Calu3 (cell line): ENCODE results near the gene PTCH2. TPM values are rescaled to one million over a fixed set of nuclear protein-coding genes. Genes with fewer than 3 reads are reported as not detected.
A peak's percentile ranks its signal among the peaks of the same experiment; 100 is the strongest.
"Not testable (repeated sequence)": the region's sequence is repeated elsewhere in the genome, so short reads cannot be mapped to it uniquely, and the experiment has no call there.

ENCODE experiments used
- BruUV-seq: library from RNA; stranded (reverse); fragments of 400-500 nt; replicated peaks from 2 replicates; lab custom pipeline; 2021; lab: Mats Ljungman, UMichigan
- CTCF ChIA-PET: fragments of 300-600 bp; sonication (Branson Sonifier 250); formaldehyde crosslinking; loops from one replicate; lab custom pipeline; 2022; ENCODE audit warnings: antibody characterized with exemption; lab: Charles Lee
- DNase-seq: peaks from one replicate; pipeline ENCODE4 v3.0.0; 2022
- H3K27ac Mint-ChIP-seq: one replicate; pipeline ENCODE4 v1.8.0; 2022; ENCODE audit warnings: mixed read lengths; ENCODE audit not compliant: unreplicated experiment
- H3K27me3 Mint-ChIP-seq: one replicate; pipeline ENCODE4 v1.8.0; 2022; ENCODE audit warnings: mixed read lengths; ENCODE audit not compliant: unreplicated experiment
- H3K36me3 Mint-ChIP-seq: one replicate; pipeline ENCODE4 v1.8.0; 2022; ENCODE audit warnings: mild to moderate bottlenecking, moderate library complexity, mixed read lengths; ENCODE audit not compliant: insufficient read depth, unreplicated experiment
- H3K4me1 Mint-ChIP-seq: one replicate; pipeline ENCODE4 v1.8.0; 2022; ENCODE audit warnings: mild to moderate bottlenecking, low read depth, mixed read lengths; ENCODE audit not compliant: unreplicated experiment
- H3K4me3 Mint-ChIP-seq: one replicate; pipeline ENCODE4 v1.8.0; 2022; ENCODE audit warnings: mild to moderate bottlenecking, low read depth, moderate library complexity, mixed read lengths; ENCODE audit not compliant: unreplicated experiment
- H3K9me3 Mint-ChIP-seq: one replicate; pipeline ENCODE4 v1.8.0; 2022; ENCODE audit warnings: low read depth, mixed read lengths; ENCODE audit not compliant: unreplicated experiment
- intact Hi-C: fragments of 100-400 bp; cut with micrococcal nuclease; formaldehyde crosslinking; loops from one replicate; pipeline ENCODE4 v1.10.0; 2022; ENCODE audit not compliant: unreplicated experiment
- total RNA-seq: library from RNA; stranded (reverse); gene quantifications from 2 replicates; pipeline ENCODE4 v1.2.3, GENCODE V29; 2022
- TF ChIP-seq, protein P1 (sequence below): fragments of 200-600 bp; IDR thresholded peaks from one replicate; pipeline ENCODE4 v1.8.0; 2022; ENCODE audit warnings: antibody characterized with exemption; ENCODE audit not compliant: unreplicated experiment

Gene PTCH2
- total RNA-seq, 1 experiment from 2014 or later, result 0.78 TPM

DNA sequence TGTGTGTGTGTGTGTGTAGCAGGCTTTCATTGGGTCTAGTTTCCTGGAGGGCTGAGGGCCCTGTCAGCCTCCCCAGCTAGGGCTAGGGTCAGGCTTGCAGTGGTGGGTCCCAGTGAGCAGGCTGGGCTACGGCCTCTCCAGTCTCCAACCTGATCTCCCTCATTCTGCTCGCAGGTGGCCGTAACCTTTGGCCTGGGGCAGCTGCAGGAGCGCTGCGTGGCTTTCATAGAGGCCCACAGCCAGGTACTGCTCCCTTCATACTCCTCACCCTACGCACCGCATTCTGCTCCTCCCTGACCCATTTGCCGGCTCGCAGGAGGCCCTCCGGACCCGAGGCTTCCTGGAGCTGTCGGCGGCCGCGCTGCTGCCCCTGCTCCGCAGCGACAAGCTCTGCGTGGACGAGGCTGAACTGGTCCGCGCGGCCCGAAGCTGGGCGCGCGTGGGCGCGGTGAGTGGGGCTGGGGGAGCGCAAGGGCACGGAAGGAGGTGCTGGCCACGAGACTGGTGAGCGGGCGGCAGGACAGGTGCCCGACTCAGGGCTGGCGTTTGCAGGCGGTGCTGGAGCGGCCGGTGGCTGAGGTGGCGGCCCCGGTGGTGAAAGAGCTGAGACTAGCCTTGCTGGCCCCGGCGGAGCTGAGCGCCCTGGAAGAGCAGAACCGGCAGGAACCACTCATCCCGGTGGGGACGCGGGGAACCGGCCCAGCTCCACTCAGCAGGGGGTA, 30.1 kb downstream of the PTCH2 start:
- no peaks in the 10 kb centered on the region for H3K9me3 Mint-ChIP-seq
- peaks cover 31% of the 10 kb centered on the region for H3K36me3 Mint-ChIP-seq
- CTCF ChIA-PET, result no interaction called here
- H3K27ac Mint-ChIP-seq, result no peak overlapping the region
- H3K4me3 Mint-ChIP-seq, result no peak overlapping the region
- TF ChIP-seq, protein P1, sequence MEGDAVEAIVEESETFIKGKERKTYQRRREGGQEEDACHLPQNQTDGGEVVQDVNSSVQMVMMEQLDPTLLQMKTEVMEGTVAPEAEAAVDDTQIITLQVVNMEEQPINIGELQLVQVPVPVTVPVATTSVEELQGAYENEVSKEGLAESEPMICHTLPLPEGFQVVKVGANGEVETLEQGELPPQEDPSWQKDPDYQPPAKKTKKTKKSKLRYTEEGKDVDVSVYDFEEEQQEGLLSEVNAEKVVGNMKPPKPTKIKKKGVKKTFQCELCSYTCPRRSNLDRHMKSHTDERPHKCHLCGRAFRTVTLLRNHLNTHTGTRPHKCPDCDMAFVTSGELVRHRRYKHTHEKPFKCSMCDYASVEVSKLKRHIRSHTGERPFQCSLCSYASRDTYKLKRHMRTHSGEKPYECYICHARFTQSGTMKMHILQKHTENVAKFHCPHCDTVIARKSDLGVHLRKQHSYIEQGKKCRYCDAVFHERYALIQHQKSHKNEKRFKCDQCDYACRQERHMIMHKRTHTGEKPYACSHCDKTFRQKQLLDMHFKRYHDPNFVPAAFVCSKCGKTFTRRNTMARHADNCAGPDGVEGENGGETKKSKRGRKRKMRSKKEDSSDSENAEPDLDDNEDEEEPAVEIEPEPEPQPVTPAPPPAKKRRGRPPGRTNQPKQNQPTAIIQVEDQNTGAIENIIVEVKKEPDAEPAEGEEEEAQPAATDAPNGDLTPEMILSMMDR, result no peak
- no peaks in the 10 kb centered on the region for H3K27me3 Mint-ChIP-seq
- intact Hi-C loops, result no loop called here
- BruUV-seq, result no TSS peak
- H3K4me1 Mint-ChIP-seq, result peaks cover 38% of the 10 kb centered on the region
- no peak for DNase-seq

DNA sequence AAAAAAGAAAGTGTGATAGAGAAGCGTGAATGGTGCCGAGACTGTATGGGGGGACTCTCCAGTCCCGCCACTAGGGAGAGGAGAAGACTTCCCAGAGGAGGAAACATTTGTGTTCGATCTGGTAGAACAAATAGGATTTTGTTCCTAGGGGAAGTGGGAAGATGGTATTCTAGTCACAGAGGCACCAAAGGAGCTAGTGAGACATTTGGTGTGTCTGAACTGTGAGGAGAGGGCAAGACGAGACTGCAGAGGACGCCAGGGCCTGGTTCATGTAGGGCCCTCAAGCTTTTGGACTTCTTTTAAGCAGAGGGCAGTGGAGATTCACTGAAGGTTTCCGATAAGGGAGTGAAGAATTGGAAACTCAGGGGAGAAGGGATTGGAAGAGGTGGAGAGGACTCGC, 31.8 kb downstream of the PTCH2 start:
- Mint-ChIP-seq H3K27me3 (no peaks in the 10 kb centered on the region), H3K4me3 (no peak overlapping the region), H3K9me3 (no peaks in the 10 kb centered on the region), H3K27ac (peak overlapping the region; percentile 2), H3K4me1 (peaks cover 42% of the 10 kb centered on the region), H3K36me3 (peaks cover 42% of the 10 kb centered on the region)
- CTCF ChIA-PET, result no interaction called here
- intact Hi-C loops, result no loop called here
- no TSS peak for BruUV-seq
- TF ChIP-seq, protein P1, result no peak
- DNase-seq, result no peak

DNA sequence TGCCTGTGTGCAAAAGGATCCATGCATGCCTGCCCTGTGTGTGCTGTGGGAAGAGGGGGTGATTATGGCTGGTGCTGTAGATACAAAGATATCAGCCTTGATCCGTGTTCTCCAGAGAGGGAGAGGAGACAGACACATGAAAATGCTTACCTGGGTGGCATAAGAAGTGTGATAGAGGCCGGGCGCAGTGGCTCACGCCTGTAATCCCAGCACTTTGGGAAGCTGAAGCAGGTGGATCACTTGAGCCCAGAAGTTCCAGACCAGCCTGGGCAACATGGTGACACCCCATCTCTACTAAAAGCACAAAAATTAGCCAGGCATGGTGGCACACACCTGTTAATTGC, 32.3 kb downstream of the PTCH2 start:
- Mint-ChIP-seq H3K36me3 (peaks cover 43% of the 10 kb centered on the region), H3K4me1 (peaks cover 42% of the 10 kb centered on the region)
- DNase-seq, H3K27ac Mint-ChIP-seq, H3K9me3 Mint-ChIP-seq, intact Hi-C loops, H3K4me3 Mint-ChIP-seq, H3K27me3 Mint-ChIP-seq, CTCF ChIA-PET, BruUV-seq: not testable (repeated sequence)

DNA sequence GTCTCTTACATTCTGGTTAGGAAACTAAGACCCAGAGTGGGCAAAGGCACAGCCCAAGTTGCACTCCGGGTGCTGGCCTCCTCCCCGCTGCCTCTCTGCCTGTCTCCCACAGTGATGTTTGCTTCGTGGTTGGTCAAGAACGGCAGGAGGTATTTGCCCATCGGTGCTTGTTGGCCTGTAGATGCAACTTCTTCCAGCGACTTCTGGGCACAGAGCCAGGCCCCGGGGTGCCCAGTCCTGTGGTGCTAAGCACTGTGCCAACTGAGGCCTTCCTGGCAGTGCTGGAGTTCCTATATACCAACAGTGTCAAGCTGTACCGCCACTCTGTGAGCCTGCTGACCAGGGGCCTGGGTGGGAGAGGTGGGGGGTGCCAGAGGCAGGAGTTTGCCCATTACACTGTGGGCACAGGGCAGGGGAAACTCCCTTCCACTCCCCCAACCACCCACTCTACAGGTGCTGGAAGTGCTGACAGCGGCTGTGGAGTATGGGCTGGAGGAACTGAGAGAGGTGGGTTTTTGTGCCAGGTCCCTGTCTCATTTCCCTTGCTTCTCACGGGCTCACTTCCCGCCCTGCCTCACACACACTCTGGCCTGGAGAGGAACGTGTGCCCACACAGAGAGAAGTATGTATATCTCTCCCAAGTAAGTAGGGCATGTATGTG, 32.8 kb downstream of the PTCH2 start:
- no peak overlapping the region for H3K4me3 Mint-ChIP-seq
- H3K9me3 Mint-ChIP-seq, result no peaks in the 10 kb centered on the region
- peak; percentile 55 for DNase-seq
- H3K36me3 Mint-ChIP-seq, result peaks cover 48% of the 10 kb centered on the region
- peak overlapping the region; percentile 18 for H3K27ac Mint-ChIP-seq
- intact Hi-C loops, result no loop called here
- BruUV-seq, result no TSS peak
- TF ChIP-seq, protein P1, result no peak
- H3K27me3 Mint-ChIP-seq, result no peaks in the 10 kb centered on the region
- CTCF ChIA-PET, result no interaction called here
- peaks cover 38% of the 10 kb centered on the region for H3K4me1 Mint-ChIP-seq
